Stimulated activated naive B cell treated with anti-CD40 and anti-IgM and Interleukin-4, amounts not matched to agents 10 μg/mL and 1 μg/mL and 100 μg/mL, for 72 hours (primary cell): ENCODE data around the gene DNAJB5.
"Not testable (repeated sequence)": the region's sequence is repeated elsewhere in the genome, so short reads cannot be mapped to it uniquely, and the experiment has no call there.

Experiments used
- ATAC-seq, 2 donors: fragments of 150-1000 bp; cut with Tn5 transposase; replicated peaks; 2 replicates each; pipeline ENCODE4 v1.10.0; 2021; ENCODE audit warnings: moderate library complexity in 1 of 2
- DNase-seq: peaks from one replicate; pipeline ENCODE4 v3.0.0; 2021
- H3K27ac Mint-ChIP-seq: one replicate; pipeline ENCODE4 v1.8.0; 2022; ENCODE audit warnings: mild to moderate bottlenecking, mixed read lengths
- H3K27me3 Mint-ChIP-seq, 2 donors: one replicate each; pipeline ENCODE4 v1.8.0; 2022; ENCODE audit warnings: mixed read lengths in 2 of 2
- H3K36me3 Mint-ChIP-seq, 2 donors: one replicate each; pipeline ENCODE4 v1.8.0; 2022; ENCODE audit warnings: mixed read lengths in 2 of 2, mild to moderate bottlenecking in 1 of 2
- H3K4me1 Mint-ChIP-seq, 2 donors: one replicate each; pipeline ENCODE4 v1.8.0; 2022; ENCODE audit warnings: mixed read lengths in 2 of 2, mild to moderate bottlenecking in 1 of 2
- H3K4me3 Mint-ChIP-seq, 2 donors: one replicate each; pipeline ENCODE4 v1.8.0; 2022; ENCODE audit warnings: mild to moderate bottlenecking in 2 of 2, mixed read lengths in 2 of 2, moderate library complexity in 1 of 2
- H3K9me3 Mint-ChIP-seq, 2 donors: one replicate each; pipeline ENCODE4 v1.8.0; 2022; ENCODE audit warnings: mixed read lengths in 2 of 2, mild to moderate bottlenecking in 1 of 2

Gene DNAJB5

DNA sequence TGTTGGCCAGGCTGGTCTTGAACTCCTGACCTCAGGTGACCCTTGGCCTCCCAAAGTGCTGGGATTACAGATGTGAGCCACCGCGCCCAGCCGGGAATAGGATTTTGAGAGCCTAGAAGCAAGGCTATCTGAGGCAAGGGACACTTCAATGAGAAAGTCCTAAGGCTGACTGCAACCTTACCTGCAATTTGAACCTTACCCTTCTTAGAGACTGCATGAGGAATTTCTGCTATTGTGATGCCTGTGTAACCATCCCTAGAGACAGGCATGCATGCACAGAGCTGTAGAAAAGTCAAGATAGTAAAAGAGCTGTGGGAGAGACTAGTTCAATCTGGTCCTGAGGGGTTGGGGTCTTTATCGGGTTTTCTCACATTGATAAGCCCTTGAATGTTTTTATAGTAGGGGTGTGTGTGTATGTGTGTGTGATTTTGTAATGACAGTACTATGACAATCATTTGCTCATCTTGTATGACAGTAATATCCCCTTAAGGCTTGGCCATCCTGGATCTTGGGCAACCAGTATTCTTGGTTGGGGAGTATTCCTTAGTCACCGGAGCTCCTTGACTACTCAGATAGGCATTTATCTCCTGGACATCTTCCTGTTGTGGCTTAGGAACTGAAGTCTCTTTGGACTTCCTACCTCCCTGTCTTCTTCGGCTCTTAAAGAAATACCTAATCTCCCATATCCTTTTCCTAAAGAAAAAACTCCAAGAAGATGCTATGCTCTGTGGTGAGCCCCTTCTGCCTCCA lies 11.2 kb downstream of the DNAJB5 start:
- H3K36me3 Mint-ChIP-seq: peaks cover 11 to 18% of the 10 kb centered on the region in 2 donors
- DNase-seq (no peak), ATAC-seq (no peak)
- H3K9me3 Mint-ChIP-seq: no peaks in the 10 kb centered on the region
- H3K27me3 Mint-ChIP-seq: no peaks in the 10 kb centered on the region
- no peak overlapping the region for H3K27ac Mint-ChIP-seq
- peaks cover 30 to 32% of the 10 kb centered on the region in 2 donors for H3K4me1 Mint-ChIP-seq
- no peak overlapping the region for H3K4me3 Mint-ChIP-seq

- Mint-ChIP-seq H3K36me3 (peaks cover 10 to 18% of the 10 kb centered on the region in 2 donors), H3K4me3 (no peak overlapping the region), H3K4me1 (peaks cover 30 to 32% of the 10 kb centered on the region in 2 donors), H3K27ac (peak overlapping the region; percentile 42), H3K27me3 (no peaks in the 10 kb centered on the region), H3K9me3 (no peaks in the 10 kb centered on the region)
- ATAC-seq: no peak
- DNase-seq: no peak
Observed at GRCh38 chr9:35001285-35001677, 11.7 kb downstream of the DNAJB5 start.

DNA sequence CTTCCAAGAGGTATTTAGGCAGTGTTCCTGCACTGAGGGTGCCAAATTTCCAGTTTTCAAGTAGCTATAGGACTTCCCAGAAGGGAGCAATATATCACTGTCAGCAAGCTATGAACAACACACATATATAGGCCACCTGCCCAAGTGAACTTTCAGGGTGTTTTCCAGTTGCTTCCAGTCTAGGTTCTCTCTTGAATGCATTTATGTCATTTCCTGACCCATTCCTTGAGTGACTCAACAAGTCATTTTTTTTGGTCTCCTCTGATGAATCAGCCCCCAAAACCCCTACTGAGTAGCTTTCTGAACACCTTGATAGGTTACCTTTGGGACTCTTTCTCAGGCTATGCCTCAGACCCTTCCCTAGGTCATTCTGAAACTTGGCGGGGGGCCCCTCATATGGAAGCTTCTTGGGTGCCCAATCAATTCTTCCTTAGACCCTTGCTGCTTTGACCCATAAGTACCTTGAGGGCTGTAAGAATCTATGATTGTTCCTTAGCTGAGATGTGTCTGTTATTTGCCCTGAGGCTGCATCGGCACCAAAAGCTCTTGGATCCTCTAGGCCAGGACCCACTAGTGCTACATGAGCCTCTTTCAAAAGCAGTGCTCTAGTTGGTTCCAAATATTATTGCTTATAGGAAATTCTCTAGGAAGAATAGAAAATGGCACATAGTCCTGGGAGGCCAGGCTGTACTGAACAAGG lies 12.4 kb downstream of the DNAJB5 start:
- ATAC-seq (peak; percentile 65 to 89), DNase-seq (no peak)
- H3K36me3 Mint-ChIP-seq: peaks cover 5 to 13% of the 10 kb centered on the region in 2 donors
- H3K4me1 Mint-ChIP-seq: peaks cover 27 to 32% of the 10 kb centered on the region in 2 donors
- no peak overlapping the region for H3K4me3 Mint-ChIP-seq
- H3K9me3 Mint-ChIP-seq: no peaks in the 10 kb centered on the region
- peak overlapping the region; percentile 42 for H3K27ac Mint-ChIP-seq
- H3K27me3 Mint-ChIP-seq: no peaks in the 10 kb centered on the region

GRCh38 chr9:35002623-35003022 lies 13.1 kb downstream of the DNAJB5 start:
- no peak overlapping the region for H3K4me3 Mint-ChIP-seq
- no peak overlapping the region for H3K27ac Mint-ChIP-seq
- no peak for DNase-seq
- no peaks in the 10 kb centered on the region for H3K9me3 Mint-ChIP-seq
- ATAC-seq: no peak
- H3K27me3 Mint-ChIP-seq: no peaks in the 10 kb centered on the region
- H3K4me1 Mint-ChIP-seq: peaks cover 22 to 27% of the 10 kb centered on the region in 2 donors
- peaks cover 2 to 13% of the 10 kb centered on the region in 2 donors for H3K36me3 Mint-ChIP-seq

- not testable (repeated sequence) for H3K9me3 Mint-ChIP-seq, ATAC-seq, DNase-seq, H3K27ac Mint-ChIP-seq, H3K27me3 Mint-ChIP-seq, H3K4me3 Mint-ChIP-seq
- Mint-ChIP-seq H3K36me3 (peaks cover 13 to 24% of the 10 kb centered on the region in 2 donors), H3K4me1 (peaks cover 17 to 19% of the 10 kb centered on the region in 2 donors)
Observed at GRCh38 chr9:35004299-35004698, 14.8 kb downstream of the DNAJB5 start.

- Mint-ChIP-seq H3K27ac (no peak overlapping the region), H3K4me1 (no peaks in the 10 kb centered on the region), H3K27me3 (no peaks in the 10 kb centered on the region), H3K9me3 (peaks cover 10 to 17% of the 10 kb centered on the region in 2 donors), H3K4me3 (no peak overlapping the region), H3K36me3 (peaks cover 43 to 59% of the 10 kb centered on the region in 2 donors)
- ATAC-seq: no peak
- DNase-seq: no peak
Observed at GRCh38 chr9:35010351-35010958, 20.9 kb downstream of the DNAJB5 start.

- no peaks in the 10 kb centered on the region for H3K4me1 Mint-ChIP-seq
- H3K4me3 Mint-ChIP-seq: no peak overlapping the region
- ATAC-seq: no peak
- no peak for DNase-seq
- no peaks in the 10 kb centered on the region for H3K27me3 Mint-ChIP-seq
- H3K36me3 Mint-ChIP-seq: peaks cover 32 to 42% of the 10 kb centered on the region in 2 donors
- H3K27ac Mint-ChIP-seq: no peak overlapping the region
- peaks cover 10% of the 10 kb centered on the region in 2 donors for H3K9me3 Mint-ChIP-seq
Observed at GRCh38 chr9:35014517-35014916, 25.0 kb downstream of the DNAJB5 start.

DNA sequence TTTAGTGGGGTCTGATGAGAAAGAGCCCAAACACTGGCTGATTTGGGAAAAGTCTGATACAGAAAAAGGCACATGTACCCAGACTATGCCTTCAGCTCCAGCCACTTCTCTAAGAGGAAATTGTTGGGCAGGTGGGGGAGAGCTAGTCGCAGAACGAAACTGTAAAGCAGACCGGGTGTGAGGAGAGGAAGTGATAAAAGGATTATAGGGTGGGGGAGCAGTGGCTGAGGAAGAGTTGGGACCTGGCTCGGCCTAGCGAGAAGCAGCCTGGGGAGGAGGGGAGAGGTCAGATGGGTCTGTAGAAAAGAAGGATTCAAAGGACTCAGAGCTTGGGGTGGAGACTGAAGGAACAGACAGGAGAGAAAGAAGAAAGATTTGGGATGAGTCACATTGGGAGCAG lies 33.9 kb downstream of the DNAJB5 start:
- H3K27ac Mint-ChIP-seq: peak overlapping the region; percentile 4
- DNase-seq, H3K9me3 Mint-ChIP-seq, H3K27me3 Mint-ChIP-seq: not testable (repeated sequence)
- H3K4me1 Mint-ChIP-seq: peaks cover 7 to 10% of the 10 kb centered on the region in 2 donors
- peak overlapping the region in 1 of 2 donors; percentile 10 for H3K4me3 Mint-ChIP-seq
- peaks cover 17 to 29% of the 10 kb centered on the region in 2 donors for H3K36me3 Mint-ChIP-seq
- ATAC-seq: peak in 1 of 2 donors; percentile 56

DNA sequence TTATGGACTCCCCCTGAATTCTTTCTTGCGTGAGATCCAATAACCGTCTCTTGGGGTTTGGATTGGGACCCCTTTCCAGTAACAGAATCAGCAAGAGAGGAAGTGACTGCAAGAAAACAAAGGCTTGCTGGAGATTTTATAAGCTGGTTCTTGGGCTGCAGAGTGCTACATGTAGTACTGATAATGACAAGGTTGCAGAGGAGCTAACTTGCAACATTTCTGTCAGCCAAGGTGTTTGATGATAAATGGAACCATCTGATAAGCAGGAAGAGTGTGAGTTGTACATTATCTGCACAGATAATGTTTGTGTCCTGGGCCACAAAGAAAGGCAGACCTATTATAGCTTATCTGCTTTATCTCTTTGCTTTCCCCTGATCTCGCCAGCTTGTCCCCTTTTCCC lies 37.1 kb downstream of the DNAJB5 start:
- no peak for ATAC-seq
- Mint-ChIP-seq H3K27me3 (no peaks in the 10 kb centered on the region), H3K36me3 (peaks cover 13 to 27% of the 10 kb centered on the region in 2 donors), H3K27ac (no peak overlapping the region), H3K4me1 (peaks cover 7 to 10% of the 10 kb centered on the region in 2 donors), H3K4me3 (no peak overlapping the region), H3K9me3 (no peaks in the 10 kb centered on the region)
- no peak for DNase-seq

GRCh38 chr9:35027374-35027773 lies 37.8 kb downstream of the DNAJB5 start:
- H3K27ac Mint-ChIP-seq: no peak overlapping the region
- ATAC-seq: no peak

DNA sequence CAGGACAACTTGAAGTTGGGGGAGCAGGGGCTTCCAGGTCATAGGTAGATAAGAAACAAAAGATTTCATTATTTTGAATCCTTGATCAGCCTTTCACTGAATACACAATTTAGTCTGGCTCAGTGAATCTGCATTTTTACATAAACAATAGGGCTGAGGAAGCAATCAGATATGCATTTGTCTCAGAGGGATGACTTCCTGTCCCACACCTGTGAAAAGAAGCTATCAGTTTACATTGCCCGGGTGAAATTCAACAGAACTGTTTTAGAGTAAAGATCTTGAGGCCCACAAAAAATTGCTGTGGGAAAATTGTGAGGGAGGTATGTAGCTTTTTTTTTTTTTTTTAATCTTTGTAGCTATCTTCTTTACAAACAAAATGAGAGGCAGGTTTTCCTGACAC lies 38.3 kb downstream of the DNAJB5 start:
- H3K36me3 Mint-ChIP-seq: peaks cover 10 to 23% of the 10 kb centered on the region in 2 donors
- H3K9me3 Mint-ChIP-seq: no peaks in the 10 kb centered on the region
- H3K4me1 Mint-ChIP-seq: peaks cover 4 to 10% of the 10 kb centered on the region in 2 donors
- H3K27me3 Mint-ChIP-seq: no peaks in the 10 kb centered on the region
- H3K27ac Mint-ChIP-seq: no peak overlapping the region
- DNase-seq: no peak
- no peak for ATAC-seq
- H3K4me3 Mint-ChIP-seq: no peak overlapping the region

More at GRCh38 chr9:35027374-35027773, 37.8 kb downstream of the DNAJB5 start:
- no peak for DNase-seq
- H3K4me3 Mint-ChIP-seq: no peak overlapping the region
- H3K27me3 Mint-ChIP-seq: no peaks in the 10 kb centered on the region
- no peaks in the 10 kb centered on the region for H3K9me3 Mint-ChIP-seq
- peaks cover 10 to 23% of the 10 kb centered on the region in 2 donors for H3K36me3 Mint-ChIP-seq
- H3K4me1 Mint-ChIP-seq: peaks cover 7 to 10% of the 10 kb centered on the region in 2 donors

- no peaks in the 10 kb centered on the region for H3K27me3 Mint-ChIP-seq
- no peak overlapping the region for H3K4me3 Mint-ChIP-seq
- H3K27ac Mint-ChIP-seq: no peak overlapping the region
- H3K9me3 Mint-ChIP-seq: no peaks in the 10 kb centered on the region
- ATAC-seq: no peak
- H3K4me1 Mint-ChIP-seq: peaks cover 3 to 8% of the 10 kb centered on the region in 2 donors
- DNase-seq: no peak
- peaks cover 10 to 22% of the 10 kb centered on the region in 2 donors for H3K36me3 Mint-ChIP-seq
Observed at GRCh38 chr9:35028341-35028740, 38.8 kb downstream of the DNAJB5 start.

GRCh38 chr9:35029241-35029640 lies 39.7 kb downstream of the DNAJB5 start:
- DNase-seq (no peak), ATAC-seq (no peak)
- Mint-ChIP-seq H3K9me3 (no peaks in the 10 kb centered on the region), H3K27me3 (no peaks in the 10 kb centered on the region), H3K36me3 (peaks cover 6 to 15% of the 10 kb centered on the region in 2 donors), H3K4me1 (no peaks in the 10 kb centered on the region), H3K27ac (no peak overlapping the region), H3K4me3 (no peak overlapping the region)

- peaks cover 6 to 15% of the 10 kb centered on the region in 2 donors for H3K36me3 Mint-ChIP-seq
- no peak for DNase-seq
- ATAC-seq: no peak
- no peaks in the 10 kb centered on the region for H3K9me3 Mint-ChIP-seq
- no peak overlapping the region for H3K27ac Mint-ChIP-seq
- H3K4me3 Mint-ChIP-seq: no peak overlapping the region
- no peaks in the 10 kb centered on the region for H3K4me1 Mint-ChIP-seq
- H3K27me3 Mint-ChIP-seq: no peaks in the 10 kb centered on the region
Observed at GRCh38 chr9:35029852-35030251, 40.3 kb downstream of the DNAJB5 start.
